ENCODE measurements around the gene YPEL2.

DNA sequence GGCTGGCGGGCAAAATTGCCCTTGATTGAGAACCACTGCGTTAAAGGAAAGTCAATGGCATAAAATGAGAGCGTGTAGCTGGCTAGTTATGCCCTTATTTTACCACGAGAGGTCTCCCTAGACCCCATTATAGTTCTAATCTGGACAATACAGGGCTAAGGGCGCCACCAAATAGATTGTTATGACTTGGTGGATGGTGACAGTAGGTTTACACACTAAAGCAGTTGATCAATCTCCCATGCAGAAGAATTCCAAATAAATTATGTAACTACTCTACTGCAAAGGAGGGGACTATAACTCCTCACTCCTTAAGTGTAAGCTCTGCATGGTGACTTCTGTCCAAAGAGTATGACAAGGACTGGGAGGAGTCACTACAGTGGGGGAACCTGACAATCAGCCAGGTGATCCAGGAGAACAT, 20.4 kb upstream of the YPEL2 start:
- TF ChIP-seq FOXP2 (optimal IDR thresholded peaks at IDR 0.05; ENCODE audit: borderline replicate concordance, extremely low read depth, extremely low read length, insufficient read depth) (no peak), POLR2AphosphoS5 (IDR thresholded peaks at IDR 0.05; ENCODE audit: low read depth, low read length) (no peak), TAF1 (IDR thresholded peaks at IDR 0.05; ENCODE audit: borderline replicate concordance, insufficient read depth, low read length) (no peak), SIN3A (IDR thresholded peaks at IDR 0.05; ENCODE audit: borderline replicate concordance, insufficient read depth, low read length) (no peak)
- TF ChIP-seq, protein P1, sequence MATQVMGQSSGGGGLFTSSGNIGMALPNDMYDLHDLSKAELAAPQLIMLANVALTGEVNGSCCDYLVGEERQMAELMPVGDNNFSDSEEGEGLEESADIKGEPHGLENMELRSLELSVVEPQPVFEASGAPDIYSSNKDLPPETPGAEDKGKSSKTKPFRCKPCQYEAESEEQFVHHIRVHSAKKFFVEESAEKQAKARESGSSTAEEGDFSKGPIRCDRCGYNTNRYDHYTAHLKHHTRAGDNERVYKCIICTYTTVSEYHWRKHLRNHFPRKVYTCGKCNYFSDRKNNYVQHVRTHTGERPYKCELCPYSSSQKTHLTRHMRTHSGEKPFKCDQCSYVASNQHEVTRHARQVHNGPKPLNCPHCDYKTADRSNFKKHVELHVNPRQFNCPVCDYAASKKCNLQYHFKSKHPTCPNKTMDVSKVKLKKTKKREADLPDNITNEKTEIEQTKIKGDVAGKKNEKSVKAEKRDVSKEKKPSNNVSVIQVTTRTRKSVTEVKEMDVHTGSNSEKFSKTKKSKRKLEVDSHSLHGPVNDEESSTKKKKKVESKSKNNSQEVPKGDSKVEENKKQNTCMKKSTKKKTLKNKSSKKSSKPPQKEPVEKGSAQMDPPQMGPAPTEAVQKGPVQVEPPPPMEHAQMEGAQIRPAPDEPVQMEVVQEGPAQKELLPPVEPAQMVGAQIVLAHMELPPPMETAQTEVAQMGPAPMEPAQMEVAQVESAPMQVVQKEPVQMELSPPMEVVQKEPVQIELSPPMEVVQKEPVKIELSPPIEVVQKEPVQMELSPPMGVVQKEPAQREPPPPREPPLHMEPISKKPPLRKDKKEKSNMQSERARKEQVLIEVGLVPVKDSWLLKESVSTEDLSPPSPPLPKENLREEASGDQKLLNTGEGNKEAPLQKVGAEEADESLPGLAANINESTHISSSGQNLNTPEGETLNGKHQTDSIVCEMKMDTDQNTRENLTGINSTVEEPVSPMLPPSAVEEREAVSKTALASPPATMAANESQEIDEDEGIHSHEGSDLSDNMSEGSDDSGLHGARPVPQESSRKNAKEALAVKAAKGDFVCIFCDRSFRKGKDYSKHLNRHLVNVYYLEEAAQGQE (IDR thresholded peaks at IDR 0.05; ENCODE audit: insufficient read depth in 1 of 2, low read depth in 2 of 2, low read length in 2 of 2): no peak

Measured in PFSK-1 (cell line).